Measurements from ENCODE around the gene ARAP1. TPM values are rescaled to one million over a fixed set of nuclear protein-coding genes. Genes with fewer than 3 reads are reported as not detected.

Gene ARAP1
- polyA plus RNA-seq, 1 donor from 2014 or later: 3.5 TPM

DNA sequence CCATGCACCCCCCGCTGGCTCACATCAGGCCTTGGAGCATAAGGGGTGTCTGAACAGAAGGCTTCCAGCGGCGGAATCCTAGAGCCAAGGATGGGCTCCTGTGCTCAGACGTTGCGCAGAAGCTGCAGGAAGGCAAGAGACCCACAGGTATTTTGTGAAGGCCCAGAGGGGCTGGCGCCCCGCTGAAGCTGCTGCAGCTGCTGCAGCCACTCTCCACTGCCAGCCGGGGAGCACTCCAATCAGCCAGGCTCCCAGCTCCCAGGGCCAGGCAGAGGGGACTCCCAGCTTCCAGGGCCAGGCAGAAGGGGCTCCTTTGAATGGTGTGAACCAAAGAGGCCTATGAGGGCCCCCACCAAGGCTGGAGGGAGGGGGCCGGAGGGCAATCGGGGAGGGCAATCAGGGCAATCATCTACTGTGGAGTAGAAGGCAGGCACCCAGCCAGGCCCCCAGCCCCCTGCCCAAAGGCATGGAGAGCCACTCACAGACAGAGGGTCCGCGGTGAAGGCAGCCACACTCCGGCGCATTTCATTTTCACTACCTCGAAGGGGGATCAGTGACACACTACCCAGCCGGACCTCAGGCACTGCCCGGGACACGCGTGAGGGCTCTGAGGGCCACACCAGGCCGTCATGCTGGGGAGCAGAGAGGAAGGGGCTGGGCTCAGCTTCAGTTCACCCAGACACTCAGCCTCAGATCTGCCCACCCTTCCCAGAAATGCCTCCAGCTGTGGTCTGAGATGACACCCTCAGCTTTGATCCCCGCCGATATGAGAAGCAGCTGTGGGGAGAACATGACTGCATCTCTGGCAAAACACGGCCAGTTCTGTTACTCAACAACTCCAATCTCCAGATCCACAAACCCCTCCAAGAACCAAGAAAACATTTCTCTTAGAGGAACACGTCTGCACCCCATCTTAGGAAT is 66.4 kb downstream of the ARAP1 start (continued):
- TF ChIP-seq EP300 (conservative IDR thresholded peaks at IDR 0.05; ENCODE audit: poor library complexity, severe bottlenecking) (no peak), EZH2 (IDR thresholded peaks at IDR 0.05; ENCODE audit: borderline replicate concordance, insufficient read depth, low read length, poor library complexity, severe bottlenecking) (no peak), RAD21 (conservative IDR thresholded peaks at IDR 0.05) (no peak)

DNA sequence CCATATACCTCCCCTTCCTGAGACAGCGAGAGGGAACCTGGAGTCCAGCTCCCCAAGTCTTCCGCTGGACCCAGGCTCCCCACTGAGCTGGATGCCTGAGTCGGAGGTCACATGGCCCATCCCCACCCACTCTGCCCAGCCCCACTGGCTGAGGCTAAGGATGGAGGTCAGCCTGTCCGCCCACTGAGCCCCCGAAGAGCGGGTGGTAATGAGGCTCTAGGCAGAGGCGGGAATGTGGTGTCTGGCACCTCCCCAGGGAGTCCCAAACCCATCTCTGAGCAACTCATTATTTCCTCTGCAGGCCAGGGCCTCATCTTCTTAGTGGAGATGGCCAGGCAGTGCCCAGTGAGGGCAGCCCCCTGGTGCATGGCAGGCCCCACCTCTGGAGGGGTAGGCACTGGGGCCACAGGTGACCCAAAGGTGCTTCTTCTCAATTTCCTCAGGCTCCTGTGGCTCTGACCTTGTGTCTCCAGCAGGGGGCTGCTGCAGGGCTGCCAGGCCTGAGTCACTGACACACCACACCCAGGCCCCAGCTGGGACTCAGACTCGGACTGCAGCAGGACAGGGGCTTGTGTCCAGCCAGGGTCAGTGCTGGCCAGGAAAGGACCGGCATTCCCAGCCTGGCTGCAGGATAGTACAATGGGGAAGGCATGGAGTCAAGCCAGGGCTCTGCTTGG is 67.8 kb downstream of the ARAP1 start:
- H3K36me3 ChIP-seq (ENCODE audit: insufficient read depth, low read length): no peaks in the 10 kb centered on the region
- TF ChIP-seq POLR2AphosphoS5 (IDR thresholded peaks at IDR 0.05): no peak
- no peak overlapping the region for H3K27ac ChIP-seq (ENCODE audit: low read length)
- peak overlapping the region; percentile 12 for H3K9ac ChIP-seq (ENCODE audit: low read length)
- no peaks in the 10 kb centered on the region for H3K27me3 ChIP-seq (ENCODE audit: insufficient read depth, low read depth, low read length)
- H3K79me2 ChIP-seq (replicated peaks; ENCODE audit: insufficient read depth, low read length): no peaks in the 10 kb centered on the region
- no peaks in the 10 kb centered on the region for H3F3A ChIP-seq (ENCODE audit: insufficient read depth, low read length, poor library complexity, severe bottlenecking)
- no peaks in the 10 kb centered on the region for H4K20me1 ChIP-seq (ENCODE audit: insufficient read depth)
- no peaks in the 10 kb centered on the region for H3K9me3 ChIP-seq (ENCODE audit: low read length)
- no peak overlapping the region for H3K4me3 ChIP-seq (ENCODE audit: low read length)
- no peak overlapping the region for H3K4me2 ChIP-seq (ENCODE audit: low read length)
- no peaks in the 10 kb centered on the region for H3K9me2 ChIP-seq (ENCODE audit: insufficient read depth, low read length)
- H2AFZ ChIP-seq (ENCODE audit: low read depth, low read length): no peak overlapping the region

DNA sequence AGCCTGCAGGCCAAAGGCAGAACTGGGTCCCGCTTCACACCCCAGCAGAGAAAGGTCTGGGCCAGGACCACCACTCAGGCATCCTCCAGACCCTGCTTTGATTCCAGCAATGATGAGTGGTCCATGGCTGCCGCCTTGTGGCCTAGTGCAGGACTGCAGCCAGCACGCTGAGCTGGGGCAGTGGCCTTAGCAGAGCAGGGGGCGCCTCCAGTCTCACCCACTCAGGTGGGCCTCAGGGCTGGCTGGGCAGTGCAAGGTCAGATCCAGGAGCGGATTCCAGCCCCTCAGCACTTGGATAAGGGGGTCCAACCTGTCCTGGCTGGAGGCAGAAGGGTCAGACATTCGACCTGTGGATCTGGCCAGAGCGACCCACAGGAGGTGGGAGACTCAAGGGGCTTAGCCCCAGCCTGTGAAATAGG is 68.4 kb downstream of the ARAP1 start:
- peak; percentile 98 for TF ChIP-seq RAD21 (conservative IDR thresholded peaks at IDR 0.05)
- no peak for TF ChIP-seq EP300 (conservative IDR thresholded peaks at IDR 0.05; ENCODE audit: poor library complexity, severe bottlenecking)
- no peak for TF ChIP-seq MXI1 (conservative IDR thresholded peaks at IDR 0.05; ENCODE audit: poor library complexity, severe bottlenecking)
- peak; percentile 97 for TF ChIP-seq SMC3 (conservative IDR thresholded peaks at IDR 0.05; ENCODE audit: poor library complexity)
- TF ChIP-seq, protein P1, sequence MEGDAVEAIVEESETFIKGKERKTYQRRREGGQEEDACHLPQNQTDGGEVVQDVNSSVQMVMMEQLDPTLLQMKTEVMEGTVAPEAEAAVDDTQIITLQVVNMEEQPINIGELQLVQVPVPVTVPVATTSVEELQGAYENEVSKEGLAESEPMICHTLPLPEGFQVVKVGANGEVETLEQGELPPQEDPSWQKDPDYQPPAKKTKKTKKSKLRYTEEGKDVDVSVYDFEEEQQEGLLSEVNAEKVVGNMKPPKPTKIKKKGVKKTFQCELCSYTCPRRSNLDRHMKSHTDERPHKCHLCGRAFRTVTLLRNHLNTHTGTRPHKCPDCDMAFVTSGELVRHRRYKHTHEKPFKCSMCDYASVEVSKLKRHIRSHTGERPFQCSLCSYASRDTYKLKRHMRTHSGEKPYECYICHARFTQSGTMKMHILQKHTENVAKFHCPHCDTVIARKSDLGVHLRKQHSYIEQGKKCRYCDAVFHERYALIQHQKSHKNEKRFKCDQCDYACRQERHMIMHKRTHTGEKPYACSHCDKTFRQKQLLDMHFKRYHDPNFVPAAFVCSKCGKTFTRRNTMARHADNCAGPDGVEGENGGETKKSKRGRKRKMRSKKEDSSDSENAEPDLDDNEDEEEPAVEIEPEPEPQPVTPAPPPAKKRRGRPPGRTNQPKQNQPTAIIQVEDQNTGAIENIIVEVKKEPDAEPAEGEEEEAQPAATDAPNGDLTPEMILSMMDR (IDR thresholded peaks at IDR 0.05; ENCODE audit: poor library complexity, severe bottlenecking): peak; percentile 98
- Histone ChIP-seq H3K27ac (ENCODE audit: low read length) (no peak overlapping the region), H3F3A (ENCODE audit: insufficient read depth, low read length, poor library complexity, severe bottlenecking) (no peaks in the 10 kb centered on the region), H3K79me2 (replicated peaks; ENCODE audit: insufficient read depth, low read length) (no peaks in the 10 kb centered on the region), H3K36me3 (ENCODE audit: insufficient read depth, low read length) (no peaks in the 10 kb centered on the region), H3K27me3 (ENCODE audit: insufficient read depth, low read depth, low read length) (no peaks in the 10 kb centered on the region), H3K4me3 (ENCODE audit: low read length) (no peak overlapping the region), H4K20me1 (ENCODE audit: insufficient read depth) (no peaks in the 10 kb centered on the region), H3K4me2 (ENCODE audit: low read length) (no peak overlapping the region), H3K9ac (ENCODE audit: low read length) (peak overlapping the region; percentile 12), H2AFZ (ENCODE audit: low read depth, low read length) (no peak overlapping the region), H3K9me3 (ENCODE audit: low read length) (no peaks in the 10 kb centered on the region), H3K9me2 (ENCODE audit: insufficient read depth, low read length) (no peaks in the 10 kb centered on the region)

DNA sequence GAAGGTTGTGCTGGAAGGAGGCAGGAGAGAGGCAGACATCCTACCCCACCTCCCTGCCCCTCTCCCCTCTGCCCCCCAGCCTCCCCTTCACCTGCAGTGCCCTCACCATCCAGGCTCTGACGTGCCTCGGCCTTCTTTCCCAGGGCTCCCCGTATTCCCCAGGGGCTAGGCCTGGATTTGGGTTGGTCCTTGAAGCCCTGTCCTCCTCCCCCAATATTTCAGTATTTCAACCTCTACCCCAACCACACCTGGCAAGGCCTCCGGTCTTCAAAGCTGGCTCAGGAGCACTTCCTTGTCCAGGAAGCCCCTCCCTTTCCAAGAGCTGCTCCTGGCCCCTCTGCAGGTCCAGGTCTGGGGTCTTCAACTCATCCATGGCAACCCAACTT is 69.4 kb downstream of the ARAP1 start:
- Histone ChIP-seq H4K20me1 (ENCODE audit: insufficient read depth) (no peaks in the 10 kb centered on the region), H3F3A (ENCODE audit: insufficient read depth, low read length, poor library complexity, severe bottlenecking) (no peaks in the 10 kb centered on the region), H3K79me2 (replicated peaks; ENCODE audit: insufficient read depth, low read length) (no peaks in the 10 kb centered on the region), H3K4me2 (ENCODE audit: low read length) (no peak overlapping the region), H3K27me3 (ENCODE audit: insufficient read depth, low read depth, low read length) (peaks cover 6% of the 10 kb centered on the region), H3K9me2 (ENCODE audit: insufficient read depth, low read length) (no peaks in the 10 kb centered on the region), H3K27ac (ENCODE audit: low read length) (no peak overlapping the region), H3K36me3 (ENCODE audit: insufficient read depth, low read length) (no peaks in the 10 kb centered on the region), H3K9me3 (ENCODE audit: low read length) (no peaks in the 10 kb centered on the region), H3K4me3 (ENCODE audit: low read length) (no peak overlapping the region), H3K9ac (ENCODE audit: low read length) (no peak overlapping the region), H2AFZ (ENCODE audit: low read depth, low read length) (no peak overlapping the region)
- TF ChIP-seq, protein P2, sequence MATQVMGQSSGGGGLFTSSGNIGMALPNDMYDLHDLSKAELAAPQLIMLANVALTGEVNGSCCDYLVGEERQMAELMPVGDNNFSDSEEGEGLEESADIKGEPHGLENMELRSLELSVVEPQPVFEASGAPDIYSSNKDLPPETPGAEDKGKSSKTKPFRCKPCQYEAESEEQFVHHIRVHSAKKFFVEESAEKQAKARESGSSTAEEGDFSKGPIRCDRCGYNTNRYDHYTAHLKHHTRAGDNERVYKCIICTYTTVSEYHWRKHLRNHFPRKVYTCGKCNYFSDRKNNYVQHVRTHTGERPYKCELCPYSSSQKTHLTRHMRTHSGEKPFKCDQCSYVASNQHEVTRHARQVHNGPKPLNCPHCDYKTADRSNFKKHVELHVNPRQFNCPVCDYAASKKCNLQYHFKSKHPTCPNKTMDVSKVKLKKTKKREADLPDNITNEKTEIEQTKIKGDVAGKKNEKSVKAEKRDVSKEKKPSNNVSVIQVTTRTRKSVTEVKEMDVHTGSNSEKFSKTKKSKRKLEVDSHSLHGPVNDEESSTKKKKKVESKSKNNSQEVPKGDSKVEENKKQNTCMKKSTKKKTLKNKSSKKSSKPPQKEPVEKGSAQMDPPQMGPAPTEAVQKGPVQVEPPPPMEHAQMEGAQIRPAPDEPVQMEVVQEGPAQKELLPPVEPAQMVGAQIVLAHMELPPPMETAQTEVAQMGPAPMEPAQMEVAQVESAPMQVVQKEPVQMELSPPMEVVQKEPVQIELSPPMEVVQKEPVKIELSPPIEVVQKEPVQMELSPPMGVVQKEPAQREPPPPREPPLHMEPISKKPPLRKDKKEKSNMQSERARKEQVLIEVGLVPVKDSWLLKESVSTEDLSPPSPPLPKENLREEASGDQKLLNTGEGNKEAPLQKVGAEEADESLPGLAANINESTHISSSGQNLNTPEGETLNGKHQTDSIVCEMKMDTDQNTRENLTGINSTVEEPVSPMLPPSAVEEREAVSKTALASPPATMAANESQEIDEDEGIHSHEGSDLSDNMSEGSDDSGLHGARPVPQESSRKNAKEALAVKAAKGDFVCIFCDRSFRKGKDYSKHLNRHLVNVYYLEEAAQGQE (IDR thresholded peaks at IDR 0.05; ENCODE audit: borderline replicate concordance): no peak
- TF ChIP-seq POLR2AphosphoS5 (IDR thresholded peaks at IDR 0.05) (no peak), TAF1 (IDR thresholded peaks at IDR 0.05; ENCODE audit: low read depth) (no peak), EZH2 (IDR thresholded peaks at IDR 0.05; ENCODE audit: borderline replicate concordance, insufficient read depth, low read length, poor library complexity, severe bottlenecking) (no peak), MXI1 (conservative IDR thresholded peaks at IDR 0.05; ENCODE audit: poor library complexity, severe bottlenecking) (no peak), SMC3 (conservative IDR thresholded peaks at IDR 0.05; ENCODE audit: poor library complexity) (no peak)

Measured in neural cell (in vitro differentiated cells).